DOHH2 (cell line): Measurements from ENCODE around the gene SLF2.

Experiments
- EZH2phosphoT487 ChIP-seq: fragments of 200-600 bp; sonication (generic); IDR thresholded peaks from 2 replicates; pipeline ENCODE4 v1.6.1; 2017; ENCODE audit warnings: borderline replicate concordance, mild to moderate bottlenecking, antibody characterized with exemption, low read length, moderate library complexity, mixed read lengths
- TF ChIP-seq, protein P1 (sequence below): fragments of 200-600 bp; sonication (generic); IDR thresholded peaks from one replicate; pipeline ENCODE4 v1.5.1; 2014; ENCODE audit warnings: antibody characterized with exemption, mild to moderate bottlenecking, low read depth, low read length; ENCODE audit not compliant: poor library complexity, severe bottlenecking

DNA sequence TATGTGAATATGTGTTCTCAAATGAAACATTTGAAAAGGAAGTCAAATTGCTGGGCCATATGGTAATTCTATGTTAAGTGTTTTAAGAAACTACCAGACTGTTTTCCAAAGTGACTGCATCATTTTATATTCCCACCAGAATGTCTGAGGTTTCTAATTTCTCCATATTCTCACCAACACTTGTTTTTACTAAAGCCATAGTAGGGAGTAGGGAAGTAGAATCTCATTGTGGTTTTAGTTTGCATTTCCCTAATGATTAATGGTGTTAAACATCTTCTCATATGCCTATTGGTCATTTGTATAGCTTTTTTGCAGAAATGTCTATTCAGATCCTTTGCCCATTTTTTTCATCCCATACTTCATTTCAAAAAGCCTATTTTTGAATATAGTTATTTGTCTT lies 47.5 kb downstream of the SLF2 start:
- TF ChIP-seq, protein P1, sequence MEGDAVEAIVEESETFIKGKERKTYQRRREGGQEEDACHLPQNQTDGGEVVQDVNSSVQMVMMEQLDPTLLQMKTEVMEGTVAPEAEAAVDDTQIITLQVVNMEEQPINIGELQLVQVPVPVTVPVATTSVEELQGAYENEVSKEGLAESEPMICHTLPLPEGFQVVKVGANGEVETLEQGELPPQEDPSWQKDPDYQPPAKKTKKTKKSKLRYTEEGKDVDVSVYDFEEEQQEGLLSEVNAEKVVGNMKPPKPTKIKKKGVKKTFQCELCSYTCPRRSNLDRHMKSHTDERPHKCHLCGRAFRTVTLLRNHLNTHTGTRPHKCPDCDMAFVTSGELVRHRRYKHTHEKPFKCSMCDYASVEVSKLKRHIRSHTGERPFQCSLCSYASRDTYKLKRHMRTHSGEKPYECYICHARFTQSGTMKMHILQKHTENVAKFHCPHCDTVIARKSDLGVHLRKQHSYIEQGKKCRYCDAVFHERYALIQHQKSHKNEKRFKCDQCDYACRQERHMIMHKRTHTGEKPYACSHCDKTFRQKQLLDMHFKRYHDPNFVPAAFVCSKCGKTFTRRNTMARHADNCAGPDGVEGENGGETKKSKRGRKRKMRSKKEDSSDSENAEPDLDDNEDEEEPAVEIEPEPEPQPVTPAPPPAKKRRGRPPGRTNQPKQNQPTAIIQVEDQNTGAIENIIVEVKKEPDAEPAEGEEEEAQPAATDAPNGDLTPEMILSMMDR, result no peak
- TF ChIP-seq EZH2phosphoT487, result no peak
